GM10266 (cell line): ENCODE measurements around the gene ZC3H18.

Experiments used
- DNase-seq: peaks from one replicate; pipeline ENCODE4 v3.0.0; 2012; ENCODE audit errors: extremely low spot score
- TF ChIP-seq, protein P1 (sequence below): IDR thresholded peaks from 2 replicates; pipeline ENCODE4 v1.5.1; 2012; ENCODE audit warnings: mild to moderate bottlenecking, low read depth; ENCODE audit not compliant: control insufficient read depth, insufficient read depth; ENCODE audit errors: missing control alignments

ZC3H18 gene

DNA sequence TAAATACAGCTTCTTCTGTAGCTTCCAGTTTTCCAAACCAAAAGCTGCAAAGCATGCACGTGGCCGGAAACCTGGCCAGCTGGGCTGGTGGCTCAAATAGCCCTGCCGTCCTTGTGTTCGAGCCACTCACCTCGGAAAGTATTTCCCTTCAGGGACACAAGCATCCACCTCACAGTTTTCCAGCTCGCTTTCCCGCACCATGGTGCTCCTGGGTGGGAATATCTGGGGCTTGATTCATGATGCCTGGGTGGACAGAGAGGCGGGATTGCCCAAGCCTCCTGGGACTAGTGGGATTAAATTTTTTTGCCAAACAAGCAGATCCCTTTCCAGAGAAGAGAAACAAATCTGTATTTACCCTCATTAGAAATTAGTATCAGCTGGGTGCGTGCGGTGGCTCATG, 99.8 kb downstream of the ZC3H18 start:
- DNase-seq, result no peak
- TF ChIP-seq, protein P1, sequence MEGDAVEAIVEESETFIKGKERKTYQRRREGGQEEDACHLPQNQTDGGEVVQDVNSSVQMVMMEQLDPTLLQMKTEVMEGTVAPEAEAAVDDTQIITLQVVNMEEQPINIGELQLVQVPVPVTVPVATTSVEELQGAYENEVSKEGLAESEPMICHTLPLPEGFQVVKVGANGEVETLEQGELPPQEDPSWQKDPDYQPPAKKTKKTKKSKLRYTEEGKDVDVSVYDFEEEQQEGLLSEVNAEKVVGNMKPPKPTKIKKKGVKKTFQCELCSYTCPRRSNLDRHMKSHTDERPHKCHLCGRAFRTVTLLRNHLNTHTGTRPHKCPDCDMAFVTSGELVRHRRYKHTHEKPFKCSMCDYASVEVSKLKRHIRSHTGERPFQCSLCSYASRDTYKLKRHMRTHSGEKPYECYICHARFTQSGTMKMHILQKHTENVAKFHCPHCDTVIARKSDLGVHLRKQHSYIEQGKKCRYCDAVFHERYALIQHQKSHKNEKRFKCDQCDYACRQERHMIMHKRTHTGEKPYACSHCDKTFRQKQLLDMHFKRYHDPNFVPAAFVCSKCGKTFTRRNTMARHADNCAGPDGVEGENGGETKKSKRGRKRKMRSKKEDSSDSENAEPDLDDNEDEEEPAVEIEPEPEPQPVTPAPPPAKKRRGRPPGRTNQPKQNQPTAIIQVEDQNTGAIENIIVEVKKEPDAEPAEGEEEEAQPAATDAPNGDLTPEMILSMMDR, result no peak

DNA sequence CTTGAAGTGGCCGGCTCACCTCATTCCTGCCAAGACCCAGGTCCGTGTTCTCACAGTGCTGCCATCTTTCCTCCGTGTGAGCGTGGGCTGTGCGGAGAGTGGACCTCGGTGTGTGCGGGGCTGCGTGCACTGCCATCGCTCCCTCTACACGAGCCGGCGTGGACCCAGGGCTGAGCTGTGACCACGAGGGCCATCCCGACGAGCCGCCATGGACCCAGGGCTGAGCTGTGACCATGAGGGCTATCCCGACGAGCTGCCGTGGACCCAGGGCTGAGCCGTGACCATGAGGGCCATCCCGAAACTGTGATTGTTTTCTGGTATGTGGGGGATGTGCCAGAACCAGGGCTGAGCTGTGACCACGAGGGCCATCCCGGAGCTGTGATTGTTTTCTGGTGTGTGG, 101.6 kb downstream of the ZC3H18 start:
- no peak for DNase-seq
- TF ChIP-seq, protein P1, result no peak

DNA sequence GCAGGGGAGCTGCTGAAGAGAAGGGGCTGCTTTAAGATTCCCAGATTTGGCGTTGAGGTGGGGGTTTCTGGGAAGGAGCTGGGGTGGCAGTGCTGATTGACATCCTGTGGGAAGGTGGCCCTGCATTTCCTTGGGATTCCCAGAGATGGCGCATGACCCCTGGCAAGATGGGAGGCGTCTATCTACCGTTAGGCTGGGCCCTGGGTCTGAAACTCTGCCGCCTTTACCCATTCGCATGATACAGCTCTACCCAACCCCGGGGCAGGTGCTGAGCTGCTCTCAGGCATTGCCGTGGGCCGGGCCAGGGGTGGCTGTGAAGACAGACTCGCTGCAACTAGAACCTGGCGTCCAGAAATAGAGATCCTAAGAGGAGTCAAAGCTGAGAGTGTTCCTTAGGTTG, 102.6 kb downstream of the ZC3H18 start:
- DNase-seq, result no peak
- TF ChIP-seq, protein P1, result no peak

DNA sequence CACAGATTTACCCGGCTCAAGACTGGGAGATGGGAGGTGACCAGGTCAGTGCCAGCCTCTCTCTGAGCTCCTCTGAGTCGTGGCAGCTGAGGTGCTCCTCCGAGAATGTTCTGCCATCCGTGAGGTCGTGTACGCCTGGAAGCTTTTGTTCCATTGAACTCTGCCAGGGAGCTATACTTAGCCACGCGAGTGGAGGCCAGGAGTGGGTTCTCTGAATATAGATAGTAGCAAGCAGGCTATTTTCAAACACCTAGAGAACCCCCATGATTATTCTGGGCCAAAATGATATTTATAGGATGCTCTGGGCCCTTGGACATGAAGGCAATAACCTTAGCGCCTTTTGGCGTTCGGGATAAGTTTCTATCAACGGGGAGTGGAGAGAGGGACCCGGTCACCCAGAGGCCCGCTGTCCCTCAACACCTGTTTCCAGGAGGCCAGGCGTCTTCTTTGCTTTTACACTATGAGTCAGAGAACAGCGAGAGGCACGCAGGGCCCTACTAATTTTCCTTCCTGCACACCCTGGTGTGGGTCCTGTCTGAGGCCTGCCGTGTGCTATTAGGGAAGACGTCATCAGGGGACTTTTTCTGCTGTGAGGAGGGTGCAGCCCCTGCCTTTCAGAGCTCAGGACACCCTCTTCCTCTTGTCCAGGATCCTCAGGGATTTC, 103.6 kb downstream of the ZC3H18 start:
- DNase-seq, result peak; percentile 78
- TF ChIP-seq, protein P1, result no peak

DNA sequence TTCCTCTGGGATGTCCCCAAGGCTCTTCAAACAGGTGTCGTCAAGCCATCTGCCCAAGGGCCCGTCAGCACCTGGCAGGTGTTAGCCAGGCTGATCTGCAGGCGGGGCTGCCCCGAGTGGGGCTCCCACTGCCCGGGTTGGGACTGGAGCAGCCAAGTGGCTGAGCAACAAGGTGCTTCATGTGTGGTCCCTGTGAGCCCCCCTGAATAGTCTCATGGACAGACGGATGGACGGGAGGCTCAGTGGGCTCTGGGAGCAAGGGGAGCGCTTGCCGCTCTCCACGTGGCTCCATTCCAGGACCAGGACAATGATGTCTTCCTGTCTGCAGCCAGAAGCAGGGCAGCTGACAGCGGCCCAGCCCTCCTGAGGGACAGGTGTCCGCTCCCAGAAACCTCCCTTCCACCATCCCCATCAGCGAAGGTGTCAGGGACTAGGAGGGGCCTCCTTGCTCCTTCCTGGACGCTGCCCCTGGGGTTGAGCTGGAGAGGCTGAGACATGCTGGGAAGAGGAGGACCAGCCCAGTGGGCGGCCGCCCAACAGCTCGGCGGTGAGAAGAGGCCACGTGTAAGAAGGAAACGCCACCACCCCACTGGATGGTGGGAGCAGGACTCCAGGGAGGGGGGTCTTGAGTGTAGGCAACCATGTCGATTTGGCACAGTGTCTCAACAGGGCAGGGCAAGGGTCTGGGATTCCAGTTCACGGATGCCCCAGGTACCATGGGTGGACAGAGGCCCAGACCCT, 106.5 kb downstream of the ZC3H18 start:
- DNase-seq, result no peak
- TF ChIP-seq, protein P1, result no peak

DNA sequence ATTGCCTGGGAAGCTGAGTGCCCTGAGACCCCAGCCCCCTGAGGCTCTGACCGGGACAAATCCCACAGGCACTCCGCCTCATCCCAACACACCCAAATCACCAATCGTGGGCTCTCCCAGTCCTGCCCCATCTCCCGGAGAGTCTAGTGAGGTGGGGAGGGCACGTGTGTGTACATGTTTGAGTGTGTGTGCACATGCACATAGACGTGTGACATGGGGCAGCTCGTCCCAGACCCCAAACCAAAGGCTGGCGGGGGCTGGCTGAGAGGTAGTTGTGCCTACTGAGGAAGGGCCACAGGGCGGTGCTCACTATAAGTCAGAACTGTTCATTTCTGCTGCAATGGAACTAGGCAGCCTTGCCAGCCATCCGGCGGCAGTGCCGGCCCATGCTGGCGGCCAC, 107.5 kb downstream of the ZC3H18 start:
- TF ChIP-seq, protein P1, result no peak
- no peak for DNase-seq
